ENCODE measurements around the gene IL1RAPL2.

DNA sequence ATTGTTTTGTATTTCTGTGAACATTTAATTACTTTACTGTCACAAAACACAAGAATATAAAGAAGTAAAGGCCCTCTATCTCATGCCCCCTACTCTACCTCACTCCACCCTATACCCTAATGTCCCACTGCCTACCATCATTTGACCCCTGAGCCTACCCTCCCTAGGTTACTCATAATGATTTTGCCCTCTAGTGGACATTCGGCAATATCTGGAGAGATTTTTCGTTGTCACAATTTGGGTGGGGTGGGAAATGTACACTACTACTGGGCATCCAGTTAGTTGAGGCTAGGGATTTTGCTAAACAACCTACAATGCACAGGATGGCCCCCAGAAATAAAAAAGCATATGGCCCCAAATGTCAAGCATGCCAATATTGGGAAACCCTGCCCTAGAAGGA lies 644.3 kb downstream of the IL1RAPL2 start:
- no peak for TF ChIP-seq TEAD4 (IDR thresholded peaks at IDR 0.05; ENCODE audit: borderline replicate concordance, insufficient read depth)
- TF ChIP-seq, protein P1, sequence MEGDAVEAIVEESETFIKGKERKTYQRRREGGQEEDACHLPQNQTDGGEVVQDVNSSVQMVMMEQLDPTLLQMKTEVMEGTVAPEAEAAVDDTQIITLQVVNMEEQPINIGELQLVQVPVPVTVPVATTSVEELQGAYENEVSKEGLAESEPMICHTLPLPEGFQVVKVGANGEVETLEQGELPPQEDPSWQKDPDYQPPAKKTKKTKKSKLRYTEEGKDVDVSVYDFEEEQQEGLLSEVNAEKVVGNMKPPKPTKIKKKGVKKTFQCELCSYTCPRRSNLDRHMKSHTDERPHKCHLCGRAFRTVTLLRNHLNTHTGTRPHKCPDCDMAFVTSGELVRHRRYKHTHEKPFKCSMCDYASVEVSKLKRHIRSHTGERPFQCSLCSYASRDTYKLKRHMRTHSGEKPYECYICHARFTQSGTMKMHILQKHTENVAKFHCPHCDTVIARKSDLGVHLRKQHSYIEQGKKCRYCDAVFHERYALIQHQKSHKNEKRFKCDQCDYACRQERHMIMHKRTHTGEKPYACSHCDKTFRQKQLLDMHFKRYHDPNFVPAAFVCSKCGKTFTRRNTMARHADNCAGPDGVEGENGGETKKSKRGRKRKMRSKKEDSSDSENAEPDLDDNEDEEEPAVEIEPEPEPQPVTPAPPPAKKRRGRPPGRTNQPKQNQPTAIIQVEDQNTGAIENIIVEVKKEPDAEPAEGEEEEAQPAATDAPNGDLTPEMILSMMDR (IDR thresholded peaks at IDR 0.05): peak; percentile 54
- TF ChIP-seq, protein P2, sequence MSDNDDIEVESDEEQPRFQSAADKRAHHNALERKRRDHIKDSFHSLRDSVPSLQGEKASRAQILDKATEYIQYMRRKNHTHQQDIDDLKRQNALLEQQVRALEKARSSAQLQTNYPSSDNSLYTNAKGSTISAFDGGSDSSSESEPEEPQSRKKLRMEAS (IDR thresholded peaks at IDR 0.05; ENCODE audit: low read depth): no peak
- no peak for TF ChIP-seq CHD2 (IDR thresholded peaks at IDR 0.05; ENCODE audit: low read length, partially characterized antibody)
- no peak for TF ChIP-seq POLR2AphosphoS5 (IDR thresholded peaks at IDR 0.05; ENCODE audit: low read depth, low read length)
- no peak for TF ChIP-seq MEF2A (IDR thresholded peaks at IDR 0.05; ENCODE audit: borderline replicate concordance, low read depth)
- TF ChIP-seq TAF1 (IDR thresholded peaks at IDR 0.05; ENCODE audit: borderline replicate concordance, low read depth, low read length): no peak
- TF ChIP-seq RAD21 (IDR thresholded peaks at IDR 0.05; ENCODE audit: low read length): no peak
- TF ChIP-seq, protein P3, sequence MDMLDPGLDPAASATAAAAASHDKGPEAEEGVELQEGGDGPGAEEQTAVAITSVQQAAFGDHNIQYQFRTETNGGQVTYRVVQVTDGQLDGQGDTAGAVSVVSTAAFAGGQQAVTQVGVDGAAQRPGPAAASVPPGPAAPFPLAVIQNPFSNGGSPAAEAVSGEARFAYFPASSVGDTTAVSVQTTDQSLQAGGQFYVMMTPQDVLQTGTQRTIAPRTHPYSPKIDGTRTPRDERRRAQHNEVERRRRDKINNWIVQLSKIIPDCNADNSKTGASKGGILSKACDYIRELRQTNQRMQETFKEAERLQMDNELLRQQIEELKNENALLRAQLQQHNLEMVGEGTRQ (IDR thresholded peaks at IDR 0.05; ENCODE audit: borderline replicate concordance, low read depth, low read length): no peak
- TF ChIP-seq EZH2phosphoT487 (IDR thresholded peaks at IDR 0.05; ENCODE audit: borderline replicate concordance, low read depth): no peak

Measured in SK-N-SH (cell line).